ENCODE data around the gene TPM4. TPM values are rescaled to one million over a fixed set of nuclear protein-coding genes. Genes with fewer than 3 reads are reported as not detected.

Gene TPM4
- total and polyA plus RNA-seq, 2 of the 13 experiments (the other 11 are each of a cell fraction or from before 2014, with no cell fraction given), result 180 to 188 TPM

DNA sequence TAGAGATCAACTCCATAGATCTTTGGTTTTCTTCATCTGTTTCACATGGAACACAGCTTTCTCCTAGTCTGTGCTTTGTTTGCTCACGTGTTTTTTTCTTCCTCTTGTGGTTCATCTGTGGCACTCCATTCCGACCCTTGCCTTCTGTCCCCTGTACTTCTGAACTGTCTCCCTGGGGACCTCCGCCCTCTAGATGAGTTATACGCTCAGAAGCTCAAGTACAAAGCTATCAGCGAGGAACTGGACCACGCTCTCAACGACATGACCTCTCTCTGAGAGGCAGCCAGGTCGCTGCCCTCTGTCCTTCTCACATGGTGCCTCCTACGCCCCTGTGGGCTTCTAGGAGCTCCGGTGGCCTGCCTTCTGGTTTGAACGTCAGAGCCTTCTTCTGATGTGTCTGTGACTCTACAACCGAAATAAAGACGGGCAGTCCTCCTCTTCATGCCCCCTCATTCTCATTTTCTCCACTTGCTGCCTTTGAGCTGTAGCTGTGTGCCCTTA, 18.8 kb downstream of the TPM4 start (continued):
- TF ChIP-seq, protein P1, sequence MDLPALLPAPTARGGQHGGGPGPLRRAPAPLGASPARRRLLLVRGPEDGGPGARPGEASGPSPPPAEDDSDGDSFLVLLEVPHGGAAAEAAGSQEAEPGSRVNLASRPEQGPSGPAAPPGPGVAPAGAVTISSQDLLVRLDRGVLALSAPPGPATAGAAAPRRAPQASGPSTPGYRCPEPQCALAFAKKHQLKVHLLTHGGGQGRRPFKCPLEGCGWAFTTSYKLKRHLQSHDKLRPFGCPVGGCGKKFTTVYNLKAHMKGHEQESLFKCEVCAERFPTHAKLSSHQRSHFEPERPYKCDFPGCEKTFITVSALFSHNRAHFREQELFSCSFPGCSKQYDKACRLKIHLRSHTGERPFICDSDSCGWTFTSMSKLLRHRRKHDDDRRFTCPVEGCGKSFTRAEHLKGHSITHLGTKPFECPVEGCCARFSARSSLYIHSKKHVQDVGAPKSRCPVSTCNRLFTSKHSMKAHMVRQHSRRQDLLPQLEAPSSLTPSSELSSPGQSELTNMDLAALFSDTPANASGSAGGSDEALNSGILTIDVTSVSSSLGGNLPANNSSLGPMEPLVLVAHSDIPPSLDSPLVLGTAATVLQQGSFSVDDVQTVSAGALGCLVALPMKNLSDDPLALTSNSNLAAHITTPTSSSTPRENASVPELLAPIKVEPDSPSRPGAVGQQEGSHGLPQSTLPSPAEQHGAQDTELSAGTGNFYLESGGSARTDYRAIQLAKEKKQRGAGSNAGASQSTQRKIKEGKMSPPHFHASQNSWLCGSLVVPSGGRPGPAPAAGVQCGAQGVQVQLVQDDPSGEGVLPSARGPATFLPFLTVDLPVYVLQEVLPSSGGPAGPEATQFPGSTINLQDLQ (CRISPR knock-in tag; IDR thresholded peaks at IDR 0.05), result no peak
- TF ChIP-seq ERF (CRISPR knock-in tag; IDR thresholded peaks at IDR 0.05), result no peak
- TF ChIP-seq KAT8 (CRISPR knock-in tag; IDR thresholded peaks at IDR 0.05), result no peak
- no peak for TF ChIP-seq ZKSCAN8 (CRISPR knock-in tag; IDR thresholded peaks at IDR 0.05; ENCODE audit: borderline replicate concordance)
- no peak for TF ChIP-seq ZNF607 (CRISPR knock-in tag; IDR thresholded peaks at IDR 0.05; ENCODE audit: borderline replicate concordance)
- TF ChIP-seq NBN (conservative IDR thresholded peaks at IDR 0.05), result no peak
- TF ChIP-seq, protein P2, sequence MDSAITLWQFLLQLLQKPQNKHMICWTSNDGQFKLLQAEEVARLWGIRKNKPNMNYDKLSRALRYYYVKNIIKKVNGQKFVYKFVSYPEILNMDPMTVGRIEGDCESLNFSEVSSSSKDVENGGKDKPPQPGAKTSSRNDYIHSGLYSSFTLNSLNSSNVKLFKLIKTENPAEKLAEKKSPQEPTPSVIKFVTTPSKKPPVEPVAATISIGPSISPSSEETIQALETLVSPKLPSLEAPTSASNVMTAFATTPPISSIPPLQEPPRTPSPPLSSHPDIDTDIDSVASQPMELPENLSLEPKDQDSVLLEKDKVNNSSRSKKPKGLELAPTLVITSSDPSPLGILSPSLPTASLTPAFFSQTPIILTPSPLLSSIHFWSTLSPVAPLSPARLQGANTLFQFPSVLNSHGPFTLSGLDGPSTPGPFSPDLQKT (CRISPR knock-in tag; IDR thresholded peaks at IDR 0.05; ENCODE audit: borderline replicate concordance), result no peak
- no peak for TF ChIP-seq SMAD9 (CRISPR knock-in tag; IDR thresholded peaks at IDR 0.05)
- TF ChIP-seq MYNN (CRISPR knock-in tag; IDR thresholded peaks at IDR 0.05; ENCODE audit: low read depth), result no peak
- no peak for TF ChIP-seq GATAD1 (CRISPR knock-in tag; IDR thresholded peaks at IDR 0.05)
- no peak for TF ChIP-seq TRIM24 (CRISPR knock-in tag; IDR thresholded peaks at IDR 0.05)
- TF ChIP-seq ZNF33B (CRISPR knock-in tag; IDR thresholded peaks at IDR 0.05), result no peak
- TF ChIP-seq TCF7L2 (IDR thresholded peaks at IDR 0.05; ENCODE audit: low read depth, low read length), result no peak
- TF ChIP-seq SP4 (CRISPR knock-in tag; IDR thresholded peaks at IDR 0.05), result no peak
- no peak for TF ChIP-seq ZNF558 (CRISPR knock-in tag; IDR thresholded peaks at IDR 0.05; ENCODE audit: borderline replicate concordance)
- TF ChIP-seq ZNF546 (CRISPR knock-in tag; conservative IDR thresholded peaks at IDR 0.05), result no peak
- TF ChIP-seq, protein P3, sequence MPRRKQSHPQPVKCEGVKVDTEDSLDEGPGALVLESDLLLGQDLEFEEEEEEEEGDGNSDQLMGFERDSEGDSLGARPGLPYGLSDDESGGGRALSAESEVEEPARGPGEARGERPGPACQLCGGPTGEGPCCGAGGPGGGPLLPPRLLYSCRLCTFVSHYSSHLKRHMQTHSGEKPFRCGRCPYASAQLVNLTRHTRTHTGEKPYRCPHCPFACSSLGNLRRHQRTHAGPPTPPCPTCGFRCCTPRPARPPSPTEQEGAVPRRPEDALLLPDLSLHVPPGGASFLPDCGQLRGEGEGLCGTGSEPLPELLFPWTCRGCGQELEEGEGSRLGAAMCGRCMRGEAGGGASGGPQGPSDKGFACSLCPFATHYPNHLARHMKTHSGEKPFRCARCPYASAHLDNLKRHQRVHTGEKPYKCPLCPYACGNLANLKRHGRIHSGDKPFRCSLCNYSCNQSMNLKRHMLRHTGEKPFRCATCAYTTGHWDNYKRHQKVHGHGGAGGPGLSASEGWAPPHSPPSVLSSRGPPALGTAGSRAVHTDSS (CRISPR knock-in tag; conservative IDR thresholded peaks at IDR 0.05), result no peak
- TF ChIP-seq ZSCAN22 (CRISPR knock-in tag; IDR thresholded peaks at IDR 0.05), result no peak
- TF ChIP-seq MTA3 (CRISPR knock-in tag; IDR thresholded peaks at IDR 0.05), result no peak
- TF ChIP-seq, protein P4, sequence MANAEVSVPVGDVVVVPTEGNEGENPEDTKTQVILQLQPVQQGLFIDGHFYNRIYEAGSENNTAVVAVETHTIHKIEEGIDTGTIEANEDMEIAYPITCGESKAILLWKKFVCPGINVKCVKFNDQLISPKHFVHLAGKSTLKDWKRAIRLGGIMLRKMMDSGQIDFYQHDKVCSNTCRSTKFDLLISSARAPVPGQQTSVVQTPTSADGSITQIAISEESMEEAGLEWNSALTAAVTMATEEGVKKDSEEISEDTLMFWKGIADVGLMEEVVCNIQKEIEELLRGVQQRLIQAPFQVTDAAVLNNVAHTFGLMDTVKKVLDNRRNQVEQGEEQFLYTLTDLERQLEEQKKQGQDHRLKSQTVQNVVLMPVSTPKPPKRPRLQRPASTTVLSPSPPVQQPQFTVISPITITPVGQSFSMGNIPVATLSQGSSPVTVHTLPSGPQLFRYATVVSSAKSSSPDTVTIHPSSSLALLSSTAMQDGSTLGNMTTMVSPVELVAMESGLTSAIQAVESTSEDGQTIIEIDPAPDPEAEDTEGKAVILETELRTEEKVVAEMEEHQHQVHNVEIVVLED (CRISPR knock-in tag; IDR thresholded peaks at IDR 0.05; ENCODE audit: borderline replicate concordance), result no peak
- TF ChIP-seq, protein P5, sequence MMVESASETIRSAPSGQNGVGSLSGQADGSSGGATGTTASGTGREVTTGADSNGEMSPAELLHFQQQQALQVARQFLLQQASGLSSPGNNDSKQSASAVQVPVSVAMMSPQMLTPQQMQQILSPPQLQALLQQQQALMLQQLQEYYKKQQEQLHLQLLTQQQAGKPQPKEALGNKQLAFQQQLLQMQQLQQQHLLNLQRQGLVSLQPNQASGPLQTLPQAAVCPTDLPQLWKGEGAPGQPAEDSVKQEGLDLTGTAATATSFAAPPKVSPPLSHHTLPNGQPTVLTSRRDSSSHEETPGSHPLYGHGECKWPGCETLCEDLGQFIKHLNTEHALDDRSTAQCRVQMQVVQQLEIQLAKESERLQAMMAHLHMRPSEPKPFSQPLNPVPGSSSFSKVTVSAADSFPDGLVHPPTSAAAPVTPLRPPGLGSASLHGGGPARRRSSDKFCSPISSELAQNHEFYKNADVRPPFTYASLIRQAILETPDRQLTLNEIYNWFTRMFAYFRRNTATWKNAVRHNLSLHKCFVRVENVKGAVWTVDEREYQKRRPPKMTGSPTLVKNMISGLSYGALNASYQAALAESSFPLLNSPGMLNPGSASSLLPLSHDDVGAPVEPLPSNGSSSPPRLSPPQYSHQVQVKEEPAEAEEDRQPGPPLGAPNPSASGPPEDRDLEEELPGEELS (CRISPR knock-in tag; IDR thresholded peaks at IDR 0.05), result no peak
- TF ChIP-seq PHF20 (CRISPR knock-in tag; IDR thresholded peaks at IDR 0.05), result no peak
- no peak for TF ChIP-seq ZNF557 (CRISPR knock-in tag; IDR thresholded peaks at IDR 0.05)
- no peak for TF ChIP-seq ZNF484 (CRISPR knock-in tag; IDR thresholded peaks at IDR 0.05; ENCODE audit: borderline replicate concordance, low read depth)

Data from HepG2 (cell line).